HCT116 (cell line): Measurements from ENCODE around the gene NUP210. TPM values are rescaled to one million over a fixed set of nuclear protein-coding genes. Genes with fewer than 3 reads are reported as not detected.

Experiments
- ATAC-seq: fragments of 200-7000 bp; cut with Tn5 transposase; 2 replicates; pipeline ENCODE4 v1.9.1; 2020; ENCODE audit warnings: mild to moderate bottlenecking, moderate library complexity
- BruUV-seq: library from RNA; stranded (reverse); fragments of 400-500 nt; replicated peaks from 2 replicates; lab custom pipeline; 2021; lab: Mats Ljungman, UMichigan
- CTCF ChIA-PET: fragments of 300-600 bp; sonication (Branson Sonifier 250); formaldehyde crosslinking; loops from one replicate; lab custom pipeline; 2021; ENCODE audit warnings: antibody characterized with exemption; lab: Charles Lee
- POLR2A ChIA-PET: fragments of 300-600, 350-600 bp; sonication (Branson Sonifier 250); formaldehyde crosslinking; loops from one replicate; lab custom pipeline; 2021; ENCODE audit warnings: antibody characterized with exemption; lab: Charles Lee
- RAD21 ChIA-PET, 2 experiments: fragments of 300-600 bp; sonication (Branson Sonifier 250); formaldehyde crosslinking; loops; one replicate each; lab custom pipeline; 2023; ENCODE audit warnings: low total read pairs in 2 of 2; ENCODE audit not compliant: uncharacterized antibody in 2 of 2, unreplicated experiment in 2 of 2, low non-redundant PET in 1 of 2; lab: Charles Lee
- DNase-seq: peaks from one replicate; pipeline ENCODE4 v3.0.0-alpha.2; 2010; ENCODE audit warnings: low read depth, low spot score
- H2AFZ ChIP-seq: fragments of 200-600 bp; shearing (Covaris generic), sonication (generic); 2 replicates; pipeline ENCODE4 v1.6.1; 2017; ENCODE audit warnings: low read depth, mixed run types, mixed read lengths, antibody characterized with exemption, low read length; ENCODE audit not compliant: poor library complexity, severe bottlenecking
- H3K27ac ChIP-seq: 2 replicates; pipeline ENCODE4 v1.5.1; 2012; ENCODE audit warnings: low read depth, low read length
- H3K27me3 ChIP-seq: fragments of 200-600 bp; sonication (generic); 2 replicates; pipeline ENCODE4 v1.6.1; 2016; ENCODE audit warnings: mixed run types, low read length, mixed read lengths; ENCODE audit not compliant: insufficient read depth
- H3K36me3 ChIP-seq, 2 experiments: fragments of 200-500 bp in 1 of 2; fragments of 200-600 bp in 1 of 2; sonication (Bioruptor generic) in 1 of 2; sonication (generic) in 1 of 2; 2 replicates each; pipeline versions ENCODE4 v1.5.1 to v1.6.1; 2014 to 2016; ENCODE audit warnings: low read length in 2 of 2, inconsistent platforms in 1 of 2, mixed read lengths in 1 of 2, mixed run types in 1 of 2; ENCODE audit not compliant: insufficient read depth in 2 of 2, control insufficient read depth in 1 of 2
- H3K4me1 ChIP-seq, 2 experiments: fragments of 200-600 bp in 1 of 2; sonication (generic) in 1 of 2; 2 replicates each; pipeline versions ENCODE4 v1.5.1 to v1.6.1; 2012 to 2017; ENCODE audit warnings: low read length in 2 of 2, inconsistent platforms in 1 of 2, mild to moderate bottlenecking in 1 of 2, mixed read lengths in 1 of 2, mixed run types in 1 of 2, moderate library complexity in 1 of 2; ENCODE audit not compliant: insufficient read depth in 2 of 2, control insufficient read depth in 1 of 2
- H3K4me2 ChIP-seq: fragments of 200-600 bp; sonication (generic); 2 replicates; pipeline ENCODE4 v1.6.1; 2017; ENCODE audit warnings: mixed run types, low read length, mixed read lengths
- H3K4me3 ChIP-seq, 2 experiments: fragments of 200-600 bp in 1 of 2; sonication (generic) in 1 of 2; replicated peaks in 1 of 2; 2 replicates each; pipeline ENCODE4 v1.5.1; 2011 to 2016; ENCODE audit warnings: low read length in 2 of 2, control low read depth in 1 of 2, low read depth in 1 of 2, mild to moderate bottlenecking in 1 of 2, mixed read lengths in 1 of 2, mixed run types in 1 of 2
- H3K79me2 ChIP-seq: fragments of 200-600 bp; sonication (generic); 2 replicates; pipeline ENCODE4 v1.6.1; 2017; ENCODE audit warnings: mild to moderate bottlenecking, mixed run types, low read length, moderate library complexity, mixed read lengths; ENCODE audit not compliant: insufficient read depth
- H3K9ac ChIP-seq: fragments of 200-600 bp; sonication (generic); 2 replicates; pipeline ENCODE4 v1.6.1; 2016; ENCODE audit warnings: low read length, mixed read lengths
- H3K9me2 ChIP-seq: fragments of 200-600 bp; sonication (generic), shearing (Covaris generic); 2 replicates; pipeline ENCODE4 v1.6.1; 2017; ENCODE audit warnings: mixed run types, mild to moderate bottlenecking, moderate library complexity; ENCODE audit not compliant: insufficient read depth
- H3K9me3 ChIP-seq, 2 experiments: fragments of 200-500 bp in 1 of 2; fragments of 200-600 bp in 1 of 2; sonication (Bioruptor generic) in 1 of 2; sonication (generic) in 1 of 2; 2 replicates each; pipeline ENCODE4 v1.6.1; 2014 to 2017; ENCODE audit warnings: low read length in 2 of 2, mixed read lengths in 2 of 2, inconsistent platforms in 1 of 2, low read depth in 1 of 2, mild to moderate bottlenecking in 1 of 2, mixed run types in 1 of 2, moderate library complexity in 1 of 2; ENCODE audit not compliant: control insufficient read depth in 1 of 2, insufficient read depth in 1 of 2
- H4K20me1 ChIP-seq: fragments of 200-600 bp; sonication (generic), shearing (Covaris generic); 2 replicates; pipeline ENCODE4 v1.6.1; 2017; ENCODE audit warnings: mixed run types, mild to moderate bottlenecking, moderate library complexity; ENCODE audit not compliant: insufficient read depth
- EGR1 ChIP-seq: IDR thresholded peaks from 2 replicates; pipeline ENCODE4 v1.6.1; 2012; ENCODE audit warnings: low read depth
- JUND ChIP-seq: IDR thresholded peaks from 2 replicates; pipeline ENCODE4 v1.6.1; 2012
- POLR2AphosphoS5 ChIP-seq: IDR thresholded peaks from 2 replicates; pipeline ENCODE4 v1.6.1; 2011; ENCODE audit warnings: mild to moderate bottlenecking, low read depth, low read length, moderate library complexity
- RAD21 ChIP-seq: IDR thresholded peaks from 2 replicates; pipeline ENCODE4 v1.6.1; 2012; ENCODE audit warnings: low read depth, mild to moderate bottlenecking
- SRF ChIP-seq: IDR thresholded peaks from 2 replicates; pipeline ENCODE4 v1.6.1; 2012; ENCODE audit warnings: low read depth
- ZFX ChIP-seq: fragments of 450-650 bp; IDR thresholded peaks from 2 replicates; pipeline ENCODE4 v1.6.1; 2017
- ZNF274 ChIP-seq: fragments of 200-500 bp; sonication (Bioruptor generic); IDR thresholded peaks from 2 replicates; pipeline ENCODE4 v1.6.1; 2014; ENCODE audit warnings: mild to moderate bottlenecking, low read depth, low read length, inconsistent platforms
- intact Hi-C: fragments of 100-400 bp; cut with micrococcal nuclease; formaldehyde crosslinking; loops from 2 replicates; pipeline ENCODE4 v1.10.0; 2022
- total RNA-seq: library from RNA; stranded (reverse); gene quantifications from one replicate; pipeline ENCODE4 v1.2.1, GENCODE V29; 2021; ENCODE audit not compliant: unreplicated experiment
- TF ChIP-seq, protein P1 (sequence below): IDR thresholded peaks from 2 replicates; pipeline ENCODE4 v1.6.1; 2012
- TF ChIP-seq, protein P2 (sequence below): IDR thresholded peaks from 2 replicates; pipeline ENCODE4 v1.6.1; 2011; ENCODE audit warnings: mild to moderate bottlenecking, low read length, moderate library complexity; ENCODE audit not compliant: insufficient replicate concordance; ENCODE audit errors: extremely low read depth

The NUP210 gene
- total RNA-seq, 1 experiment from 2014 or later, result 74.9 TPM

DNA sequence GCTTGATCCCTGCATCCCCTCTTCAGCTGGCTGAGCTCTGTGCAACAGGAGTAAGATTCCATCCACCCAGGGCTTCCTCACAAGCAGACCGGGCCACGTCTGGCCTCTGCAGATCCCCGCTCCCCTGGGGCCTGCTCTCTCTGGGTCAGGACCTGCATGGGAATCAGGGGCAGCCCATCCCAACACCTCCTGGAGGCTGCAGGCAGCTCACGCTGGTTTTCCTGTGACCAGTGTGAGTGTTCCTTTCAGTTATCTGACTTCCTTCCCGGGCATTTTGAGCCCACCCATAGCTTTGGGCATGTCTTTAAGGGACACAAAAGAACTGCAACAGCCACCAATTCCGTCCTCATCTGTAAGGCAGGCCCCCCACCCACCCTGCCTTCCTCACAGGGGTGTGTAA lies 16.3 kb downstream of the NUP210 start:
- ChIA-PET RAD21 (no interaction called here), POLR2A (no interaction called here), CTCF (no interaction called here)
- Histone ChIP-seq H3K9me3 (peaks cover 0 to 1% of the 10 kb centered on the region in 2 experiments; a peak in 1 of 4 replicates), H3K79me2 (peaks cover 71% of the 10 kb centered on the region), H2AFZ (no peak overlapping the region), H3K36me3 (no peaks in the 10 kb centered on the region; a peak in 1 of 4 replicates), H3K9ac (no peak overlapping the region), H3K4me1 (no peaks in the 10 kb centered on the region), H4K20me1 (no peaks in the 10 kb centered on the region), H3K4me3 (no peak overlapping the region), H3K4me2 (no peak overlapping the region), H3K27me3 (no peaks in the 10 kb centered on the region), H3K27ac (no peak overlapping the region), H3K9me2 (no peaks in the 10 kb centered on the region)
- DNase-seq (no peak), ATAC-seq (no peak)
- no TSS peak for BruUV-seq
- TF ChIP-seq, protein P1, sequence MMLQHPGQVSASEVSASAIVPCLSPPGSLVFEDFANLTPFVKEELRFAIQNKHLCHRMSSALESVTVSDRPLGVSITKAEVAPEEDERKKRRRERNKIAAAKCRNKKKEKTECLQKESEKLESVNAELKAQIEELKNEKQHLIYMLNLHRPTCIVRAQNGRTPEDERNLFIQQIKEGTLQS, result no peak
- no peak for TF ChIP-seq POLR2AphosphoS5
- no peak for TF ChIP-seq ZFX
- TF ChIP-seq RAD21, result no peak
- no peak for TF ChIP-seq EGR1
- TF ChIP-seq ZNF274, result no peak
- TF ChIP-seq, protein P2, sequence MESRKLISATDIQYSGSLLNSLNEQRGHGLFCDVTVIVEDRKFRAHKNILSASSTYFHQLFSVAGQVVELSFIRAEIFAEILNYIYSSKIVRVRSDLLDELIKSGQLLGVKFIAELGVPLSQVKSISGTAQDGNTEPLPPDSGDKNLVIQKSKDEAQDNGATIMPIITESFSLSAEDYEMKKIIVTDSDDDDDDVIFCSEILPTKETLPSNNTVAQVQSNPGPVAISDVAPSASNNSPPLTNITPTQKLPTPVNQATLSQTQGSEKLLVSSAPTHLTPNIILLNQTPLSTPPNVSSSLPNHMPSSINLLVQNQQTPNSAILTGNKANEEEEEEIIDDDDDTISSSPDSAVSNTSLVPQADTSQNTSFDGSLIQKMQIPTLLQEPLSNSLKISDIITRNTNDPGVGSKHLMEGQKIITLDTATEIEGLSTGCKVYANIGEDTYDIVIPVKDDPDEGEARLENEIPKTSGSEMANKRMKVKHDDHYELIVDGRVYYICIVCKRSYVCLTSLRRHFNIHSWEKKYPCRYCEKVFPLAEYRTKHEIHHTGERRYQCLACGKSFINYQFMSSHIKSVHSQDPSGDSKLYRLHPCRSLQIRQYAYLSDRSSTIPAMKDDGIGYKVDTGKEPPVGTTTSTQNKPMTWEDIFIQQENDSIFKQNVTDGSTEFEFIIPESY, result no peak
- no peak for TF ChIP-seq JUND
- no peak for TF ChIP-seq SRF
- intact Hi-C loops, result no loop called here
